ENCODE measurements around the gene NEURL1.

- TF ChIP-seq EP300 (IDR thresholded peaks at IDR 0.05) (no peak), POLR2A (IDR thresholded peaks at IDR 0.05) (no peak), CTCF (IDR thresholded peaks at IDR 0.05) (no peak)
These were observed 44.0 kb upstream of the NEURL1 start for GRCh38 chr10:103449208-103450144.

Data from tibial nerve (tissue), 4 donors.